HEK293 (cell line): ENCODE data around the gene CSMD2.

Experiments
- CTCF ChIA-PET: fragments of 350-600 bp; formaldehyde crosslinking; extraction: SDS; loops from one replicate; lab custom pipeline; 2021; ENCODE audit warnings: antibody characterized with exemption; lab: Yijun Ruan, JAX
- POLR2A ChIA-PET: fragments of 300-600 bp; formaldehyde crosslinking; extraction: SDS; loops from one replicate; lab custom pipeline; 2020; ENCODE audit warnings: antibody characterized with exemption, inconsistent platforms; lab: Yijun Ruan, JAX
- H3K27ac ChIP-seq: fragments of 200-500 bp; sonication (Bioruptor generic); 2 replicates; pipeline ENCODE4 v1.5.1; 2014; ENCODE audit warnings: low read depth, low read length, control low read depth, inconsistent platforms; ENCODE audit errors: extremely low read depth
- H3K36me3 ChIP-seq, 2 experiments: fragments of 200-500 bp in 1 of 2; sonication (Bioruptor generic) in 1 of 2; 1 replicate in 1 of 2; 2 replicates in 1 of 2; pipeline ENCODE4 v1.5.1; 2014 to 2017; ENCODE audit warnings: inconsistent platforms in 2 of 2, low read length in 2 of 2; ENCODE audit not compliant: control insufficient read depth in 2 of 2, insufficient read depth in 1 of 2
- H3K4me1 ChIP-seq: fragments of 200-500 bp; sonication (Bioruptor generic); 2 replicates; pipeline ENCODE4 v1.5.1; 2014; ENCODE audit warnings: mild to moderate bottlenecking, low read length, inconsistent platforms; ENCODE audit not compliant: control insufficient read depth, insufficient read depth
- H3K4me3 ChIP-seq: 2 replicates; pipeline ENCODE4 v1.5.1; 2011; ENCODE audit warnings: low read depth, mild to moderate bottlenecking, control low read depth, low read length, moderate library complexity
- H3K9me3 ChIP-seq: fragments of 200-500 bp; sonication (Bioruptor generic); 2 replicates; pipeline ENCODE4 v1.5.1; 2014; ENCODE audit warnings: low read depth, low read length, inconsistent platforms; ENCODE audit not compliant: control insufficient read depth, insufficient read depth
- SCRT1 ChIP-seq: fragments of 450-650 bp; formaldehyde crosslinking; IDR thresholded peaks from 2 replicates; pipeline ENCODE4 v1.5.1; 2016; ENCODE audit warnings: missing biosample characterization, missing genetic modification characterization, borderline replicate concordance
- SETDB1 ChIP-seq: IDR thresholded peaks from one replicate; pipeline ENCODE4 v1.6.1; 2017; ENCODE audit warnings: mild to moderate bottlenecking, low read length, moderate library complexity, mixed read lengths; ENCODE audit not compliant: insufficient read length
- ZNF138 ChIP-seq: fragments of 450-650 bp; formaldehyde crosslinking; IDR thresholded peaks from 2 replicates; pipeline ENCODE4 v1.5.1; 2016; ENCODE audit warnings: missing biosample characterization, missing genetic modification characterization, borderline replicate concordance
- ZNF155 ChIP-seq: fragments of 450-650 bp; formaldehyde crosslinking; IDR thresholded peaks from 2 replicates; pipeline ENCODE4 v1.5.1; 2016; ENCODE audit warnings: missing biosample characterization, missing genetic modification characterization
- ZNF324 ChIP-seq: fragments of 450-650 bp; formaldehyde crosslinking; IDR thresholded peaks from 2 replicates; pipeline ENCODE4 v1.5.1; 2016; ENCODE audit warnings: missing biosample characterization, missing genetic modification characterization
- ZNF549 ChIP-seq: fragments of 450-650 bp; IDR thresholded peaks from 2 replicates; pipeline ENCODE4 v1.5.1; 2018; ENCODE audit warnings: missing biosample characterization, missing genetic modification characterization, mild to moderate bottlenecking, inconsistent platforms, moderate library complexity
- ZNF571 ChIP-seq: fragments of 450-650 bp; formaldehyde crosslinking; IDR thresholded peaks from 2 replicates; pipeline ENCODE4 v1.5.0; 2017; ENCODE audit warnings: missing biosample characterization, missing genetic modification characterization
- ZNF837 ChIP-seq: fragments of 450-650 bp; formaldehyde crosslinking; IDR thresholded peaks from 2 replicates; pipeline ENCODE4 v1.5.1; 2016; ENCODE audit warnings: missing biosample characterization, missing genetic modification characterization
- TF ChIP-seq, protein P1 (sequence below): fragments of 450-650 bp; formaldehyde crosslinking; IDR thresholded peaks from 2 replicates; pipeline ENCODE4 v1.5.1; 2016; ENCODE audit warnings: missing biosample characterization, missing genetic modification characterization
- TF ChIP-seq, protein P2 (sequence below): fragments of 450-650 bp; formaldehyde crosslinking; IDR thresholded peaks from 2 replicates; pipeline ENCODE4 v1.5.1; 2017; ENCODE audit warnings: missing biosample characterization, mild to moderate bottlenecking, missing genetic modification characterization, moderate library complexity
- TF ChIP-seq, protein P3 (sequence below): fragments of 450-650 bp; formaldehyde crosslinking; IDR thresholded peaks from 2 replicates; pipeline ENCODE4; 2016; ENCODE audit warnings: missing biosample characterization, missing genetic modification characterization
- TF ChIP-seq, protein P4 (sequence below): fragments of 450-650 bp; formaldehyde crosslinking; IDR thresholded peaks from 2 replicates; pipeline ENCODE4 v1.5.1; 2016; ENCODE audit warnings: missing biosample characterization, missing genetic modification characterization
- TF ChIP-seq, protein P5 (sequence below): fragments of 450-650 bp; formaldehyde crosslinking; IDR thresholded peaks from 2 replicates; pipeline ENCODE4 v1.5.1; 2016; ENCODE audit warnings: missing biosample characterization, missing genetic modification characterization
- TF ChIP-seq, protein P6 (sequence below): fragments of 450-650 bp; formaldehyde crosslinking; conservative IDR thresholded peaks from 2 replicates; pipeline ENCODE4 v1.5.1; 2016; ENCODE audit warnings: low read depth, missing biosample characterization, missing genetic modification characterization
- TF ChIP-seq, protein P7 (sequence below): fragments of 450-650 bp; formaldehyde crosslinking; IDR thresholded peaks from 2 replicates; pipeline ENCODE4 v1.5.1; 2017; ENCODE audit warnings: missing biosample characterization, missing genetic modification characterization

CSMD2 gene

DNA sequence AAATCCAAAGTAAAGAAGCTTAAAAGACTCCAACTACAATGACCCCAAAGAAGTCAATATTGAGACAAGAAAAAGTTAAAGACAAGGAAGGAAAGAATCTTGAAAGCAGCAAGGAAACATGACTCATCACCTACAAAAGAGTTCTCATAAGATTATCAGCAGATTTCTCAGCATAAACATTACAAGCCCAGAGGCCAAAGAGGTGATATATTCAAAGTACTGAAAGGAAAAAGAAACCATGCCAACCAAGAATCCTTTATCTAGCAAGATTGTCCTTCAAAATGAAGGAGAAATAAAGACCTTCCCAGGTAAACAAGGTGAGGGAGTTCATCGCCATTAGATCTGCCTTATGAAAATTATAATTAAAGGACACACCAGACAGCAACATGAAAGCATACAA lies 49.8 kb downstream of the CSMD2 start:
- no peaks in the 10 kb centered on the region for H3K9me3 ChIP-seq
- TF ChIP-seq, protein P1, sequence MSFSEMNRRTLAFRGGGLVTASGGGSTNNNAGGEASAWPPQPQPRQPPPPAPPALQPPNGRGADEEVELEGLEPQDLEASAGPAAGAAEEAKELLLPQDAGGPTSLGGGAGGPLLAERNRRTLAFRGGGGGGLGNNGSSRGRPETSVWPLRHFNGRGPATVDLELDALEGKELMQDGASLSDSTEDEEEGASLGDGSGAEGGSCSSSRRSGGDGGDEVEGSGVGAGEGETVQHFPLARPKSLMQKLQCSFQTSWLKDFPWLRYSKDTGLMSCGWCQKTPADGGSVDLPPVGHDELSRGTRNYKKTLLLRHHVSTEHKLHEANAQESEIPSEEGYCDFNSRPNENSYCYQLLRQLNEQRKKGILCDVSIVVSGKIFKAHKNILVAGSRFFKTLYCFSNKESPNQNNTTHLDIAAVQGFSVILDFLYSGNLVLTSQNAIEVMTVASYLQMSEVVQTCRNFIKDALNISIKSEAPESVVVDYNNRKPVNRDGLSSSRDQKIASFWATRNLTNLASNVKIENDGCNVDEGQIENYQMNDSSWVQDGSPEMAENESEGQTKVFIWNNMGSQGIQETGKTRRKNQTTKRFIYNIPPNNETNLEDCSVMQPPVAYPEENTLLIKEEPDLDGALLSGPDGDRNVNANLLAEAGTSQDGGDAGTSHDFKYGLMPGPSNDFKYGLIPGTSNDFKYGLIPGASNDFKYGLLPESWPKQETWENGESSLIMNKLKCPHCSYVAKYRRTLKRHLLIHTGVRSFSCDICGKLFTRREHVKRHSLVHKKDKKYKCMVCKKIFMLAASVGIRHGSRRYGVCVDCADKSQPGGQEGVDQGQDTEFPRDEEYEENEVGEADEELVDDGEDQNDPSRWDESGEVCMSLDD (tag by site-specific recombination) = no peak
- TF ChIP-seq SETDB1 = peak; percentile 87
- no peaks in the 10 kb centered on the region for H3K36me3 ChIP-seq
- H3K4me1 ChIP-seq = no peaks in the 10 kb centered on the region
- CTCF ChIA-PET = interaction anchor here (0.6 to 2.8 kb wide), 3 partner anchors 15 to 482 kb away, joined by 3 to 23 read pairs (median 6); no protein-coding TSS in a partner anchor
- H3K27ac ChIP-seq = no peak overlapping the region
- no peak overlapping the region for H3K4me3 ChIP-seq
- POLR2A ChIA-PET = no interaction called here

DNA sequence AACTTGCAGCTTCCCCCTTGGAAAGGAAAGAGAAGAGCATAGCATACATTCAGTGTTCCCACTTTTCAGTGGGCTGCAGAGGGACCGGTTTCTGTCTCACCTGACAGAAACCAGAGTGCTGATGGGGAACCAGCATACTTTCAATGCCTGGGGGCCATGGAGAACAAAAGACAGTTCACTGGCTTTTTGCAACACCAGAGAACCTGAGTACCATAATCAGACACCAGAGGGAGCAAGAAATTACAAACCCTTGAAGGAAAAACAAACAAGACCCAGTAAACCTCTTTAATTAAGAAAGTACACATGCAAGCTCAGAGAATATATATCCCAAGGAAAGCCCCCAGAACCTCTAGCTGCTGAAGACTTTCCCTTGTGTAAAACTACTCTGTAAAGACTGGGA lies 51.1 kb downstream of the CSMD2 start:
- ChIA-PET CTCF (interaction anchor here (0.6 to 2.8 kb wide), 16 partner anchors 10 to 536 kb away, joined by 3 to 23 read pairs (median 3); no protein-coding TSS in a partner anchor), POLR2A (interaction anchor here (1.0 kb wide), 1 partner anchor 50 kb away, joined by 5 read pairs; no protein-coding TSS in a partner anchor)
- H3K9me3 ChIP-seq = no peaks in the 10 kb centered on the region
- H3K4me3 ChIP-seq = no peak overlapping the region
- H3K27ac ChIP-seq = no peak overlapping the region
- no peaks in the 10 kb centered on the region for H3K36me3 ChIP-seq
- H3K4me1 ChIP-seq = no peaks in the 10 kb centered on the region
- TF ChIP-seq SCRT1 (tag by site-specific recombination) (no peak), ZNF837 (tag by site-specific recombination) (no peak), ZNF549 (tag by site-specific recombination) (no peak), ZNF155 (tag by site-specific recombination) (no peak), ZNF138 (tag by site-specific recombination) (no peak), ZNF324 (tag by site-specific recombination) (no peak), ZNF571 (tag by site-specific recombination) (no peak)
- TF ChIP-seq, protein P2, sequence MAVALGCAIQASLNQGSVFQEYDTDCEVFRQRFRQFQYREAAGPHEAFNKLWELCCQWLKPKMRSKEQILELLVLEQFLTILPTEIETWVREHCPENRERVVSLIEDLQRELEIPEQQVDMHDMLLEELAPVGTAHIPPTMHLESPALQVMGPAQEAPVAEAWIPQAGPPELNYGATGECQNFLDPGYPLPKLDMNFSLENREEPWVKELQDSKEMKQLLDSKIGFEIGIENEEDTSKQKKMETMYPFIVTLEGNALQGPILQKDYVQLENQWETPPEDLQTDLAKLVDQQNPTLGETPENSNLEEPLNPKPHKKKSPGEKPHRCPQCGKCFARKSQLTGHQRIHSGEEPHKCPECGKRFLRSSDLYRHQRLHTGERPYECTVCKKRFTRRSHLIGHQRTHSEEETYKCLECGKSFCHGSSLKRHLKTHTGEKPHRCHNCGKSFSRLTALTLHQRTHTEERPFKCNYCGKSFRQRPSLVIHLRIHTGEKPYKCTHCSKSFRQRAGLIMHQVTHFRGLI (tag by site-specific recombination) = no peak
- TF ChIP-seq, protein P3, sequence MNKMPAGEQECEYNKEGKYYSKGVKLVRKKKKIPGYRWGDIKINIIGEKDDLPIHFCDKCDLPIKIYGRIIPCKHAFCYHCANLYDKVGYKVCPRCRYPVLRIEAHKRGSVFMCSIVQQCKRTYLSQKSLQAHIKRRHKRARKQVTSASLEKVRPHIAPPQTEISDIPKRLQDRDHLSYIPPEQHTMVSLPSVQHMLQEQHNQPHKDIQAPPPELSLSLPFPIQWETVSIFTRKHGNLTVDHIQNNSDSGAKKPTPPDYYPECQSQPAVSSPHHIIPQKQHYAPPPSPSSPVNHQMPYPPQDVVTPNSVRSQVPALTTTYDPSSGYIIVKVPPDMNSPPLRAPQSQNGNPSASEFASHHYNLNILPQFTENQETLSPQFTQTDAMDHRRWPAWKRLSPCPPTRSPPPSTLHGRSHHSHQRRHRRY (tag by site-specific recombination) = no peak
- TF ChIP-seq, protein P4, sequence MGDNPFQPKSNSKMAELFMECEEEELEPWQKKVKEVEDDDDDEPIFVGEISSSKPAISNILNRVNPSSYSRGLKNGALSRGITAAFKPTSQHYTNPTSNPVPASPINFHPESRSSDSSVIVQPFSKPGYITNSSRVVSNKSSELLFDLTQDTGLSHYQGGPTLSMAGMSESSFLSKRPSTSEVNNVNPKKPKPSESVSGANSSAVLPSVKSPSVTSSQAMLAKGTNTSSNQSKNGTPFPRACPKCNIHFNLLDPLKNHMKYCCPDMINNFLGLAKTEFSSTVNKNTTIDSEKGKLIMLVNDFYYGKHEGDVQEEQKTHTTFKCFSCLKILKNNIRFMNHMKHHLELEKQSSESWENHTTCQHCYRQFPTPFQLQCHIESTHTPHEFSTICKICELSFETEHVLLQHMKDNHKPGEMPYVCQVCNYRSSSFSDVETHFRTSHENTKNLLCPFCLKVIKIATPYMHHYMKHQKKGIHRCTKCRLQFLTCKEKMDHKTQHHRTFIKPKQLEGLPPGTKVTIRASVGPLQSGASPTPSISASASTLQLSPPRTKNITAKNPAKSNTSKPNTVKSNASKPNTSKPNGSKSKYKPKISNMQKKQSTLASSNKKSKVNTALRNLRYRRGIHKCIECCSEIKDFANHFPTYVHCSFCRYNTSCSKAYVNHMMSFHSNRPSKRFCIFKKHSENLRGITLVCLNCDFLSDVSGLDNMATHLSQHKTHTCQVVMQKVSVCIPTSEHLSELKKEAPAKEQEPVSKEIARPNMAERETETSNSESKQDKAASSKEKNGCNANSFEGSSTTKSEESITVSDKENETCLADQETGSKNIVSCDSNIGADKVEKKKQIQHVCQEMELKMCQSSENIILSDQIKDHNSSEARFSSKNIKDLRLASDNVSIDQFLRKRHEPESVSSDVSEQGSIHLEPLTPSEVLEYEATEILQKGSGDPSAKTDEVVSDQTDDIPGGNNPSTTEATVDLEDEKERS (tag by site-specific recombination) = no peak
- TF ChIP-seq, protein P5, sequence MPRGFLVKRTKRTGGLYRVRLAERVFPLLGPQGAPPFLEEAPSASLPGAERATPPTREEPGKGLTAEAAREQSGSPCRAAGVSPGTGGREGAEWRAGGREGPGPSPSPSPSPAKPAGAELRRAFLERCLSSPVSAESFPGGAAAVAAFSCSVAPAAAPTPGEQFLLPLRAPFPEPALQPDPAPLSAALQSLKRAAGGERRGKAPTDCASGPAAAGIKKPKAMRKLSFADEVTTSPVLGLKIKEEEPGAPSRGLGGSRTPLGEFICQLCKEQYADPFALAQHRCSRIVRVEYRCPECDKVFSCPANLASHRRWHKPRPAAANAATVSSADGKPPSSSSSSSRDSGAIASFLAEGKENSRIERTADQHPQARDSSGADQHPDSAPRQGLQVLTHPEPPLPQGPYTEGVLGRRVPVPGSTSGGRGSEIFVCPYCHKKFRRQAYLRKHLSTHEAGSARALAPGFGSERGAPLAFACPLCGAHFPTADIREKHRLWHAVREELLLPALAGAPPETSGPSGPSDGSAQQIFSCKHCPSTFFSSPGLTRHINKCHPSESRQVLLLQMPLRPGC (tag by site-specific recombination) = no peak
- TF ChIP-seq, protein P6, sequence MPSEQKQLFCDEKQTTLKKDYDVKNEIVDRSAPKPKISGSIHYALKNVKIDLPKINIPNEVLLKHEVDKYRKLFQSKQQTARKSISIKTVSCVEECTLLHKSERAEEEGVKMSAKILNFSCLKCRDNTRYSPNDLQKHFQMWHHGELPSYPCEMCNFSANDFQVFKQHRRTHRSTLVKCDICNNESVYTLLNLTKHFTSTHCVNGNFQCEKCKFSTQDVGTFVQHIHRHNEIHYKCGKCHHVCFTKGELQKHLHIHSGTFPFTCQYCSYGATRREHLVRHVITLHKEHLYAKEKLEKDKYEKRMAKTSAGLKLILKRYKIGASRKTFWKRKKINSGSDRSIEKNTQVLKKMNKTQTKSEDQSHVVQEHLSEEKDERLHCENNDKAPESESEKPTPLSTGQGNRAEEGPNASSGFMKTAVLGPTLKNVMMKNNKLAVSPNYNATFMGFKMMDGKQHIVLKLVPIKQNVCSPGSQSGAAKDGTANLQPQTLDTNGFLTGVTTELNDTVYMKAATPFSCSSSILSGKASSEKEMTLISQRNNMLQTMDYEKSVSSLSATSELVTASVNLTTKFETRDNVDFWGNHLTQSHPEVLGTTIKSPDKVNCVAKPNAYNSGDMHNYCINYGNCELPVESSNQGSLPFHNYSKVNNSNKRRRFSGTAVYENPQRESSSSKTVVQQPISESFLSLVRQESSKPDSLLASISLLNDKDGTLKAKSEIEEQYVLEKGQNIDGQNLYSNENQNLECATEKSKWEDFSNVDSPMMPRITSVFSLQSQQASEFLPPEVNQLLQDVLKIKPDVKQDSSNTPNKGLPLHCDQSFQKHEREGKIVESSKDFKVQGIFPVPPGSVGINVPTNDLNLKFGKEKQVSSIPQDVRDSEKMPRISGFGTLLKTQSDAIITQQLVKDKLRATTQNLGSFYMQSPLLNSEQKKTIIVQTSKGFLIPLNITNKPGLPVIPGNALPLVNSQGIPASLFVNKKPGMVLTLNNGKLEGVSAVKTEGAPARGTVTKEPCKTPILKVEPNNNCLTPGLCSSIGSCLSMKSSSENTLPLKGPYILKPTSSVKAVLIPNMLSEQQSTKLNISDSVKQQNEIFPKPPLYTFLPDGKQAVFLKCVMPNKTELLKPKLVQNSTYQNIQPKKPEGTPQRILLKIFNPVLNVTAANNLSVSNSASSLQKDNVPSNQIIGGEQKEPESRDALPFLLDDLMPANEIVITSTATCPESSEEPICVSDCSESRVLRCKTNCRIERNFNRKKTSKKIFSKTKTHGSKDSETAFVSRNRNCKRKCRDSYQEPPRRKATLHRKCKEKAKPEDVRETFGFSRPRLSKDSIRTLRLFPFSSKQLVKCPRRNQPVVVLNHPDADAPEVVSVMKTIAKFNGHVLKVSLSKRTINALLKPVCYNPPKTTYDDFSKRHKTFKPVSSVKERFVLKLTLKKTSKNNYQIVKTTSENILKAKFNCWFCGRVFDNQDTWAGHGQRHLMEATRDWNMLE = no peak
- TF ChIP-seq, protein P7, sequence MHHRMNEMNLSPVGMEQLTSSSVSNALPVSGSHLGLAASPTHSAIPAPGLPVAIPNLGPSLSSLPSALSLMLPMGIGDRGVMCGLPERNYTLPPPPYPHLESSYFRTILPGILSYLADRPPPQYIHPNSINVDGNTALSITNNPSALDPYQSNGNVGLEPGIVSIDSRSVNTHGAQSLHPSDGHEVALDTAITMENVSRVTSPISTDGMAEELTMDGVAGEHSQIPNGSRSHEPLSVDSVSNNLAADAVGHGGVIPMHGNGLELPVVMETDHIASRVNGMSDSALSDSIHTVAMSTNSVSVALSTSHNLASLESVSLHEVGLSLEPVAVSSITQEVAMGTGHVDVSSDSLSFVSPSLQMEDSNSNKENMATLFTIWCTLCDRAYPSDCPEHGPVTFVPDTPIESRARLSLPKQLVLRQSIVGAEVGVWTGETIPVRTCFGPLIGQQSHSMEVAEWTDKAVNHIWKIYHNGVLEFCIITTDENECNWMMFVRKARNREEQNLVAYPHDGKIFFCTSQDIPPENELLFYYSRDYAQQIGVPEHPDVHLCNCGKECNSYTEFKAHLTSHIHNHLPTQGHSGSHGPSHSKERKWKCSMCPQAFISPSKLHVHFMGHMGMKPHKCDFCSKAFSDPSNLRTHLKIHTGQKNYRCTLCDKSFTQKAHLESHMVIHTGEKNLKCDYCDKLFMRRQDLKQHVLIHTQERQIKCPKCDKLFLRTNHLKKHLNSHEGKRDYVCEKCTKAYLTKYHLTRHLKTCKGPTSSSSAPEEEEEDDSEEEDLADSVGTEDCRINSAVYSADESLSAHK (tag by site-specific recombination) = no peak
